WTC11 (cell line): ENCODE measurements around the gene MS4A2. TPM values are rescaled to one million over a fixed set of nuclear protein-coding genes. Genes with fewer than 3 reads are reported as not detected.

Experiments used
- ATAC-seq: fragments of 200-7000 bp; cut with Tn5 transposase; 2 replicates; pipeline ENCODE4 v1.10.0; 2021; ENCODE audit warnings: mild to moderate bottlenecking, moderate library complexity
- CTCF ChIA-PET: fragments of 300-600 bp; sonication (Branson Sonifier 250); formaldehyde crosslinking; loops from one replicate; lab custom pipeline; 2021; ENCODE audit warnings: antibody characterized with exemption; lab: Charles Lee
- POLR2A ChIA-PET: fragments of 350-600 bp; sonication (Branson Sonifier 250); formaldehyde crosslinking; loops from one replicate; lab custom pipeline; 2021; ENCODE audit warnings: antibody characterized with exemption; lab: Charles Lee
- DNase-seq: peaks from one replicate; pipeline ENCODE4 v3.0.0; 2021; ENCODE audit warnings: low spot score
- H3K27ac Mint-ChIP-seq: 2 replicates; pipeline ENCODE4 v1.8.0; 2021; ENCODE audit warnings: mixed read lengths
- H3K27me3 Mint-ChIP-seq: 2 replicates; pipeline ENCODE4 v1.8.0; 2021; ENCODE audit warnings: low read depth, mild to moderate bottlenecking, moderate library complexity, mixed read lengths
- H3K36me3 Mint-ChIP-seq: 2 replicates; pipeline ENCODE4 v1.8.0; 2021; ENCODE audit warnings: mixed read lengths
- H3K4me1 Mint-ChIP-seq: 2 replicates; pipeline ENCODE4 v1.8.0; 2022; ENCODE audit warnings: mixed read lengths
- H3K4me3 Mint-ChIP-seq: 2 replicates; pipeline ENCODE4 v1.8.0; 2021; ENCODE audit warnings: mild to moderate bottlenecking, moderate library complexity, mixed read lengths
- H3K9me3 Mint-ChIP-seq: 2 replicates; pipeline ENCODE4 v1.8.0; 2021; ENCODE audit warnings: mixed read lengths
- CREB1 ChIP-seq: sonication (generic); formaldehyde crosslinking; IDR thresholded peaks from 2 replicates; pipeline ENCODE4 v1.8.0; 2023; ENCODE audit warnings: mild to moderate bottlenecking, missing genetic modification reagents
- E2F1 ChIP-seq: sonication (generic); formaldehyde crosslinking; IDR thresholded peaks from 2 replicates; pipeline ENCODE4 v1.8.0; 2022; ENCODE audit warnings: mild to moderate bottlenecking, missing genetic modification reagents
- ERG ChIP-seq: fragments of 250-450 bp; sonication (Bioruptor Pico); IDR thresholded peaks from 2 replicates; pipeline ENCODE4 v1.8.0; 2021; ENCODE audit warnings: mild to moderate bottlenecking
- GABPB1 ChIP-seq: sonication (generic); formaldehyde crosslinking; IDR thresholded peaks from 2 replicates; pipeline ENCODE4 v1.8.1; 2023; ENCODE audit warnings: mild to moderate bottlenecking, missing genetic modification reagents
- GTF2I ChIP-seq: fragments of 250-450 bp; sonication (Bioruptor Pico); conservative IDR thresholded peaks from 2 replicates; pipeline ENCODE4 v1.4.0; 2021; ENCODE audit warnings: mild to moderate bottlenecking
- HMGXB4 ChIP-seq: sonication (generic); formaldehyde crosslinking; IDR thresholded peaks from 2 replicates; pipeline ENCODE4 v1.8.1; 2023; ENCODE audit warnings: mild to moderate bottlenecking, moderate library complexity, missing genetic modification reagents
- OVOL2 ChIP-seq: fragments of 250-450 bp; sonication (Bioruptor Pico); IDR thresholded peaks from 2 replicates; pipeline ENCODE4 v1.9.0; 2021; ENCODE audit warnings: mild to moderate bottlenecking, borderline replicate concordance
- PREB ChIP-seq: sonication (generic); formaldehyde crosslinking; IDR thresholded peaks from 2 replicates; pipeline ENCODE4 v1.8.1; 2022; ENCODE audit warnings: mild to moderate bottlenecking, missing genetic modification reagents, moderate library complexity, borderline replicate concordance
- SOX15 ChIP-seq: fragments of 250-450 bp; sonication (Bioruptor Pico); IDR thresholded peaks from 2 replicates; pipeline ENCODE4 v1.9.0; 2021; ENCODE audit warnings: mild to moderate bottlenecking
- ZBTB21 ChIP-seq: sonication (generic); formaldehyde crosslinking; IDR thresholded peaks from 2 replicates; pipeline ENCODE4 v1.8.1; 2023; ENCODE audit warnings: mild to moderate bottlenecking, missing genetic modification reagents, borderline replicate concordance
- ZNF219 ChIP-seq: sonication (generic); formaldehyde crosslinking; IDR thresholded peaks from 2 replicates; pipeline ENCODE4 v1.8.0; 2023; ENCODE audit warnings: missing genetic modification reagents, mild to moderate bottlenecking, borderline replicate concordance
- ZNF263 ChIP-seq: sonication (generic); formaldehyde crosslinking; IDR thresholded peaks from 2 replicates; pipeline ENCODE4 v1.8.1; 2022; ENCODE audit warnings: low read depth, mild to moderate bottlenecking, moderate library complexity, missing genetic modification reagents
- ZNF396 ChIP-seq: fragments of 250-450 bp; sonication (Bioruptor Pico); IDR thresholded peaks from 2 replicates; pipeline ENCODE4 v1.8.0; 2021; ENCODE audit warnings: mild to moderate bottlenecking, moderate library complexity, borderline replicate concordance
- ZNF416 ChIP-seq: fragments of 250-450 bp; sonication (Bioruptor Pico); IDR thresholded peaks from 2 replicates; pipeline ENCODE4 v1.9.0; 2021; ENCODE audit warnings: mild to moderate bottlenecking, inconsistent platforms
- total RNA-seq: library from RNA; stranded (reverse); gene quantifications from 3 replicates; pipeline ENCODE4 v1.2.3, GENCODE V29; 2021
- TF ChIP-seq, protein P1 (sequence below): sonication (generic); formaldehyde crosslinking; IDR thresholded peaks from 2 replicates; pipeline ENCODE4 v1.8.1; 2022; ENCODE audit warnings: missing genetic modification reagents, borderline replicate concordance
- TF ChIP-seq, protein P2 (sequence below): sonication (generic); formaldehyde crosslinking; IDR thresholded peaks from 2 replicates; pipeline ENCODE4 v1.8.0; 2023; ENCODE audit warnings: missing genetic modification reagents, mild to moderate bottlenecking, borderline replicate concordance
- TF ChIP-seq, protein P3 (sequence below): sonication (generic); formaldehyde crosslinking; IDR thresholded peaks from 2 replicates; pipeline ENCODE4 v1.8.0; 2022; ENCODE audit warnings: mild to moderate bottlenecking, missing genetic modification reagents

MS4A2 gene
- total RNA-seq, 1 experiment from 2014 or later, result not detected

DNA sequence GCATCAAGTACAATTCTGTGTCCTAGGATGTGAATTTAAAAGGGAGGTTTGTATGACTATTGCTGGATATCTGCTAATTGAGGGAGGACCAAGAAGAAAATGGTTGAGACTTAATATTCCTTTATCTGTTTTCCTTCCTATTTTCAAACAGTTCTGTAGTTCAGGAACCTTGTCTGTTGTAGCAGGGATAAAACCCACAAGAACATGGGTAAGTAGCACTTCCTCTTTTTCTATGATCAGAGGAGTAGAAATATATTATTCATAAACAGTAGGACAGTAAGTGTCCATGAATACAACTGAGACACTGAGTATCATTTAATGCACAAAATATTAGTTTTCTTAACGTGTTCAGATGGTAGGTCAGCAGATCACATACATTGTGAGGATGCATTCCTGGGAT, 24.4 kb upstream of the MS4A2 start:
- no peaks in the 10 kb centered on the region for H3K27me3 Mint-ChIP-seq
- H3K27ac Mint-ChIP-seq, result no peak overlapping the region
- TF ChIP-seq ZNF263 (no peak), GABPB1 (CRISPR knock-in tag) (no peak), CREB1 (CRISPR knock-in tag) (no peak), GTF2I (CRISPR knock-in tag) (no peak)
- TF ChIP-seq, all 79 proteins: peak for 0
- DNase-seq (no peak), ATAC-seq (no peak)
- H3K4me1 Mint-ChIP-seq, result no peaks in the 10 kb centered on the region
- ChIA-PET POLR2A (no interaction called here), CTCF (no interaction called here)
- H3K4me3 Mint-ChIP-seq, result no peak overlapping the region
- no peaks in the 10 kb centered on the region for H3K36me3 Mint-ChIP-seq
- peaks cover 9% of the 10 kb centered on the region for H3K9me3 Mint-ChIP-seq

DNA sequence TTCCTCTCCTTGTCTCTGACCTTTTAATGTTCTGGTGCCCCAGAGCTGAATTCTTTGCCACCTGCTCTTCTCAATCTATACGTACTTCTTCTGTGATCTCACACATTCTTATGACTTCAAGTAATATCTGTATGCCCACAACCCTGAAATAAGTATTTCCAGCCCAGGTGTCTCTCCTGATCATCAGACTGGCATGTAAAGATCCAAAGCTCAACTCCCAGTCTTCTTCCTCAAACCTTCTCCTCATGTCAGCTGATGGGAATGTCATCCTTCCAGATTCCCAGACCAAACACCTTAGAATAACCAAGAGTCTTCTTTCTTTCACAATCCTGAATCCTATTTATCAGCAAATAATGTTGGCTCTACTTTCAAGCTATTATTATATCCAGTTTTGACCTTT, 22.7 kb upstream of the MS4A2 start:
- TF ChIP-seq ZNF416 (CRISPR knock-in tag) (no peak), E2F1 (no peak), ZNF219 (CRISPR knock-in tag) (no peak), HMGXB4 (no peak), SOX15 (CRISPR knock-in tag) (no peak), ERG (CRISPR knock-in tag) (no peak), OVOL2 (CRISPR knock-in tag) (no peak), ZNF396 (CRISPR knock-in tag) (no peak), GABPB1 (CRISPR knock-in tag) (no peak), PREB (CRISPR knock-in tag) (no peak), ZBTB21 (CRISPR knock-in tag) (no peak)
- TF ChIP-seq, protein P1, sequence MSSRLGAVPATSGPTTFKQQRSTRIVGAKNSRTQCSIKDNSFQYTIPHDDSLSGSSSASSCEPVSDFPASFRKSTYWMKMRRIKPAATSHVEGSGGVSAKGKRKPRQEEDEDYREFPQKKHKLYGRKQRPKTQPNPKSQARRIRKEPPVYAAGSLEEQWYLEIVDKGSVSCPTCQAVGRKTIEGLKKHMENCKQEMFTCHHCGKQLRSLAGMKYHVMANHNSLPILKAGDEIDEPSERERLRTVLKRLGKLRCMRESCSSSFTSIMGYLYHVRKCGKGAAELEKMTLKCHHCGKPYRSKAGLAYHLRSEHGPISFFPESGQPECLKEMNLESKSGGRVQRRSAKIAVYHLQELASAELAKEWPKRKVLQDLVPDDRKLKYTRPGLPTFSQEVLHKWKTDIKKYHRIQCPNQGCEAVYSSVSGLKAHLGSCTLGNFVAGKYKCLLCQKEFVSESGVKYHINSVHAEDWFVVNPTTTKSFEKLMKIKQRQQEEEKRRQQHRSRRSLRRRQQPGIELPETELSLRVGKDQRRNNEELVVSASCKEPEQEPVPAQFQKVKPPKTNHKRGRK, result no peak
- TF ChIP-seq, protein P2, sequence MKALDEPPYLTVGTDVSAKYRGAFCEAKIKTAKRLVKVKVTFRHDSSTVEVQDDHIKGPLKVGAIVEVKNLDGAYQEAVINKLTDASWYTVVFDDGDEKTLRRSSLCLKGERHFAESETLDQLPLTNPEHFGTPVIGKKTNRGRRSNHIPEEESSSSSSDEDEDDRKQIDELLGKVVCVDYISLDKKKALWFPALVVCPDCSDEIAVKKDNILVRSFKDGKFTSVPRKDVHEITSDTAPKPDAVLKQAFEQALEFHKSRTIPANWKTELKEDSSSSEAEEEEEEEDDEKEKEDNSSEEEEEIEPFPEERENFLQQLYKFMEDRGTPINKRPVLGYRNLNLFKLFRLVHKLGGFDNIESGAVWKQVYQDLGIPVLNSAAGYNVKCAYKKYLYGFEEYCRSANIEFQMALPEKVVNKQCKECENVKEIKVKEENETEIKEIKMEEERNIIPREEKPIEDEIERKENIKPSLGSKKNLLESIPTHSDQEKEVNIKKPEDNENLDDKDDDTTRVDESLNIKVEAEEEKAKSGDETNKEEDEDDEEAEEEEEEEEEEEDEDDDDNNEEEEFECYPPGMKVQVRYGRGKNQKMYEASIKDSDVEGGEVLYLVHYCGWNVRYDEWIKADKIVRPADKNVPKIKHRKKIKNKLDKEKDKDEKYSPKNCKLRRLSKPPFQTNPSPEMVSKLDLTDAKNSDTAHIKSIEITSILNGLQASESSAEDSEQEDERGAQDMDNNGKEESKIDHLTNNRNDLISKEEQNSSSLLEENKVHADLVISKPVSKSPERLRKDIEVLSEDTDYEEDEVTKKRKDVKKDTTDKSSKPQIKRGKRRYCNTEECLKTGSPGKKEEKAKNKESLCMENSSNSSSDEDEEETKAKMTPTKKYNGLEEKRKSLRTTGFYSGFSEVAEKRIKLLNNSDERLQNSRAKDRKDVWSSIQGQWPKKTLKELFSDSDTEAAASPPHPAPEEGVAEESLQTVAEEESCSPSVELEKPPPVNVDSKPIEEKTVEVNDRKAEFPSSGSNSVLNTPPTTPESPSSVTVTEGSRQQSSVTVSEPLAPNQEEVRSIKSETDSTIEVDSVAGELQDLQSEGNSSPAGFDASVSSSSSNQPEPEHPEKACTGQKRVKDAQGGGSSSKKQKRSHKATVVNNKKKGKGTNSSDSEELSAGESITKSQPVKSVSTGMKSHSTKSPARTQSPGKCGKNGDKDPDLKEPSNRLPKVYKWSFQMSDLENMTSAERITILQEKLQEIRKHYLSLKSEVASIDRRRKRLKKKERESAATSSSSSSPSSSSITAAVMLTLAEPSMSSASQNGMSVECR (CRISPR knock-in tag), result no peak
- TF ChIP-seq, protein P3, sequence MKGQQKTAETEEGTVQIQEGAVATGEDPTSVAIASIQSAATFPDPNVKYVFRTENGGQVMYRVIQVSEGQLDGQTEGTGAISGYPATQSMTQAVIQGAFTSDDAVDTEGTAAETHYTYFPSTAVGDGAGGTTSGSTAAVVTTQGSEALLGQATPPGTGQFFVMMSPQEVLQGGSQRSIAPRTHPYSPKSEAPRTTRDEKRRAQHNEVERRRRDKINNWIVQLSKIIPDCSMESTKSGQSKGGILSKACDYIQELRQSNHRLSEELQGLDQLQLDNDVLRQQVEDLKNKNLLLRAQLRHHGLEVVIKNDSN (CRISPR knock-in tag), result no peak
- no peak for ATAC-seq
- Mint-ChIP-seq H3K36me3 (no peaks in the 10 kb centered on the region), H3K9me3 (peaks cover 3% of the 10 kb centered on the region; the same call in 1 of the 2 replicates), H3K4me1 (no peaks in the 10 kb centered on the region), H3K4me3 (no peak overlapping the region), H3K27ac (no peak overlapping the region), H3K27me3 (no peaks in the 10 kb centered on the region)
- POLR2A ChIA-PET, result interaction anchor here (0.6 to 1.0 kb wide), 2 partner anchors 11 to 23 kb away, joined by 3 read pairs; partner anchors contain the start of gene MS4A2
- CTCF ChIA-PET, result no interaction called here
- DNase-seq, result no peak
